A549 (cell line): ENCODE data around the gene PRR23E.

Experiments
- BHLHE40 ChIP-seq: IDR thresholded peaks from 2 replicates; pipeline ENCODE4 v1.6.1; 2012; ENCODE audit warnings: low read depth, low read length, inconsistent platforms
- CBX2 ChIP-seq: fragments of 200-600 bp; sonication (generic); IDR thresholded peaks from 2 replicates; pipeline ENCODE4 v1.6.1; 2016; ENCODE audit warnings: low read depth, mild to moderate bottlenecking, borderline replicate concordance
- CHD2 ChIP-seq: fragments of 150-350 bp; IDR thresholded peaks from 2 replicates; pipeline ENCODE4 v1.6.1; 2014; ENCODE audit warnings: low read length; ENCODE audit not compliant: partially characterized antibody
- JUNB ChIP-seq: fragments of >200 bp; sonication (Bioruptor Twin); formaldehyde crosslinking; IDR thresholded peaks from 2 replicates; pipeline ENCODE4 v1.6.1; 2016
- MAFK ChIP-seq: fragments of 450-650 bp; IDR thresholded peaks from 2 replicates; pipeline ENCODE4 v1.6.1; 2014; ENCODE audit not compliant: partially characterized antibody
- NFE2L2 ChIP-seq: fragments of 150-350 bp; conservative IDR thresholded peaks from 2 replicates; pipeline ENCODE4 v1.6.1; 2014; ENCODE audit warnings: low read length
- POLR2A ChIP-seq: IDR thresholded peaks from 2 replicates; pipeline ENCODE4 v1.6.1; 2012; ENCODE audit warnings: mild to moderate bottlenecking, low read length
- RAD21 ChIP-seq, 2 experiments: fragments of >200 bp in 1 of 2; sonication (Bioruptor Twin) in 1 of 2; formaldehyde crosslinking in 1 of 2; IDR thresholded peaks in 1 of 2; conservative IDR thresholded peaks in 1 of 2; 2 replicates in 1 of 2; 3 replicates in 1 of 2; pipeline ENCODE4 v1.6.1; 2012 to 2018; ENCODE audit warnings: inconsistent platforms in 1 of 2
- SREBF2 ChIP-seq: fragments of 450-650 bp; IDR thresholded peaks from 2 replicates; pipeline ENCODE4 v1.6.1; 2014; ENCODE audit warnings: mild to moderate bottlenecking, moderate library complexity
- TF ChIP-seq, protein P1 (sequence below): fragments of >200 bp; sonication (Bioruptor Twin); formaldehyde crosslinking; IDR thresholded peaks from 3 replicates; pipeline ENCODE4 v1.5.1; 2016

DNA sequence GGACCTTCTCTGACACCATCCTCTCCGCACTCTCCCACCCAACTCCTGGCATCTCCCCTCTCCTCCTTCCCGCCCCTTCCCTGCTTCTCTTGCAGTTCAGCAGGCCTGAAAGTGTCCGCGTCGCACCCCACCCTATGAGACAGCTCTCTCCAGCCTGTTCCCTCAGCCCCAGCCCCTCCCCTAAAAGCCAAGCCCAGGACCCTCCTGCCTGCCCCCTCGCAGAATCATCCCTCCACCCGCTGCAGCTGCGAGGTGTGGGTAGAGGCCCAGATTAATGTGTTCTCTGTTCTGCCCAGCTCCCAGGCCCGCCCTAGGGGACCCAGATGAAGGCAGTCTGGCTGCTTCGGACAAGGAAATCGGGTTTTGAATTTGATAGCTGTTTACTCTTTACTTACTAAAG, 410 bp downstream of the PRR23E start:
- TF ChIP-seq, protein P1, sequence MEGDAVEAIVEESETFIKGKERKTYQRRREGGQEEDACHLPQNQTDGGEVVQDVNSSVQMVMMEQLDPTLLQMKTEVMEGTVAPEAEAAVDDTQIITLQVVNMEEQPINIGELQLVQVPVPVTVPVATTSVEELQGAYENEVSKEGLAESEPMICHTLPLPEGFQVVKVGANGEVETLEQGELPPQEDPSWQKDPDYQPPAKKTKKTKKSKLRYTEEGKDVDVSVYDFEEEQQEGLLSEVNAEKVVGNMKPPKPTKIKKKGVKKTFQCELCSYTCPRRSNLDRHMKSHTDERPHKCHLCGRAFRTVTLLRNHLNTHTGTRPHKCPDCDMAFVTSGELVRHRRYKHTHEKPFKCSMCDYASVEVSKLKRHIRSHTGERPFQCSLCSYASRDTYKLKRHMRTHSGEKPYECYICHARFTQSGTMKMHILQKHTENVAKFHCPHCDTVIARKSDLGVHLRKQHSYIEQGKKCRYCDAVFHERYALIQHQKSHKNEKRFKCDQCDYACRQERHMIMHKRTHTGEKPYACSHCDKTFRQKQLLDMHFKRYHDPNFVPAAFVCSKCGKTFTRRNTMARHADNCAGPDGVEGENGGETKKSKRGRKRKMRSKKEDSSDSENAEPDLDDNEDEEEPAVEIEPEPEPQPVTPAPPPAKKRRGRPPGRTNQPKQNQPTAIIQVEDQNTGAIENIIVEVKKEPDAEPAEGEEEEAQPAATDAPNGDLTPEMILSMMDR, result no peak
- no peak for TF ChIP-seq SREBF2
- no peak for TF ChIP-seq BHLHE40
- TF ChIP-seq POLR2A, result no peak
- TF ChIP-seq RAD21 (conservative IDR thresholded peaks at IDR 0.05 in 1 of 2, IDR thresholded peaks at IDR 0.05 in 1 of 2), result no peak
- TF ChIP-seq MAFK, result no peak
- TF ChIP-seq NFE2L2, result no peak
- no peak for TF ChIP-seq JUNB
- no peak for TF ChIP-seq CHD2
- TF ChIP-seq CBX2, result no peak
